Suppressor macrophage treated with lipopolysaccharide for 4 hours (primary cell): ENCODE measurements around the gene RPUSD3.
A peak's percentile ranks its signal among the peaks of the same experiment; 100 is the strongest.
"Not testable (repeated sequence)": the region's sequence is repeated elsewhere in the genome, so short reads cannot be mapped to it uniquely, and the experiment has no call there.

Experiments
- DNase-seq: peaks from one replicate; pipeline ENCODE4 v3.0.0-alpha.2; 2020

The RPUSD3 gene, protein sequence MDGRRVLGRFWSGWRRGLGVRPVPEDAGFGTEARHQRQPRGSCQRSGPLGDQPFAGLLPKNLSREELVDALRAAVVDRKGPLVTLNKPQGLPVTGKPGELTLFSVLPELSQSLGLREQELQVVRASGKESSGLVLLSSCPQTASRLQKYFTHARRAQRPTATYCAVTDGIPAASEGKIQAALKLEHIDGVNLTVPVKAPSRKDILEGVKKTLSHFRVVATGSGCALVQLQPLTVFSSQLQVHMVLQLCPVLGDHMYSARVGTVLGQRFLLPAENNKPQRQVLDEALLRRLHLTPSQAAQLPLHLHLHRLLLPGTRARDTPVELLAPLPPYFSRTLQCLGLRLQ

DNA sequence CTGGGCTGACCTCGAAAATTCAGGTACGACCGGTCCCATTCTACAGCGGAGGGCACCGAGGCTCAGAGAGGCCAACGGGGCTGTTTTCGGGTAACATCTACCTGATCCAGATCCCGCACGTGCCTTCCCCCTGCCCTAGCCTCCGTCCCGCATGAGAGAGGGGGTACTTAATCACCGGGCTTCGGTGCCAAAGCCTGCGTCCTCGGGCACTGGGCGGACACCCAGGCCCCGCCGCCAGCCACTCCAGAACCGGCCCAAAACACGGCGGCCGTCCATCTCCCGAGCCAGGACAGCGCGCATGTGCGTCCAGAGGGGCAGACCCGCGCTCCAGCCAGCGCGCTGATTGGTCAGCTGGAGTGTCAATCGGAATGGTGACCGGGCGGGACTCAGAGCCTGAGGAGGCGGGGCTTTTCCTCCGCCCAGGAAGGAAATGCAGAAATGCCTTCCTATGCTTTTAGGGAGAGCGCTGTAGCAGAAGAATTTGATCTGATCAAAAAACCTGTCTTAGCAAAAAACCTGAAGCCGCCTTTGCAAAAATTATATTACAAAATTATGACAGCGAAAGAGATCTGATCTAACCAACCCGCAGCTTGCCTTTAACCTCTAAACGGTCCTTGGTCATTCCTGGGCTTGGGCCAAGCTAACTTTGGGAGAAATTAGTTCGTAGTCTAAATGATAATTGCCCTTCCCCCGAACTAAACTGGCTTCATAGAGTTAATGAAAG lies at the start of gene RPUSD3:
Gene RPUSD3, minus strand, starts transcription at position 294 of the 724 bp plus-strand sequence. Its CDS starts 18 bp downstream, at position 276.
- DNase-seq = peak; percentile 99

DNA sequence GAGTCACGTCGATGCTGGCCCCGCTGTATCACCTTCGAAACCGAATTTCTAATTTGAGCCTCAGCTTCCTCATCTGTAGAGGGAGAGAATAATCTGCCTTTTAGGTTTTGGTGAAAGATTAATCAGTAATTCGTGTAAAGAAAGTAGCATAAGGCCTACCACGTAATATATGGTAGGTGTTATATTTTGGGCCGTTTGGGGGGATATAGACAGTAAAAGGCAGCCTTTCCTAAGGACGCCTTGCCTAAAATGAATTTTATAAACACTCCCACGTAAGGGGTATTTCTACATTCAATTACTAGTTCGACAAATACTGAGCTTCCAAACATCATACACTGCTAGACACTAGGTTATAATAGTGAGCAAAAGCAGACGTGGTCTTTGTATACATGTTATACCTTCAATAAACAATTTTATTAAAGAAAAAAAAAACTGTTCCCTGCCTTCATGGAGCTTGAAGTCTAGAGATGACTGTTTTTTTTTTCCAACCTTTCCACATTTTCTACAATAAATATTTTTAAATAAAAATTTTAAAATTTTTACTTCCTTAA lies 47.3 kb upstream of the RPUSD3 start:
- no peak for DNase-seq

DNA sequence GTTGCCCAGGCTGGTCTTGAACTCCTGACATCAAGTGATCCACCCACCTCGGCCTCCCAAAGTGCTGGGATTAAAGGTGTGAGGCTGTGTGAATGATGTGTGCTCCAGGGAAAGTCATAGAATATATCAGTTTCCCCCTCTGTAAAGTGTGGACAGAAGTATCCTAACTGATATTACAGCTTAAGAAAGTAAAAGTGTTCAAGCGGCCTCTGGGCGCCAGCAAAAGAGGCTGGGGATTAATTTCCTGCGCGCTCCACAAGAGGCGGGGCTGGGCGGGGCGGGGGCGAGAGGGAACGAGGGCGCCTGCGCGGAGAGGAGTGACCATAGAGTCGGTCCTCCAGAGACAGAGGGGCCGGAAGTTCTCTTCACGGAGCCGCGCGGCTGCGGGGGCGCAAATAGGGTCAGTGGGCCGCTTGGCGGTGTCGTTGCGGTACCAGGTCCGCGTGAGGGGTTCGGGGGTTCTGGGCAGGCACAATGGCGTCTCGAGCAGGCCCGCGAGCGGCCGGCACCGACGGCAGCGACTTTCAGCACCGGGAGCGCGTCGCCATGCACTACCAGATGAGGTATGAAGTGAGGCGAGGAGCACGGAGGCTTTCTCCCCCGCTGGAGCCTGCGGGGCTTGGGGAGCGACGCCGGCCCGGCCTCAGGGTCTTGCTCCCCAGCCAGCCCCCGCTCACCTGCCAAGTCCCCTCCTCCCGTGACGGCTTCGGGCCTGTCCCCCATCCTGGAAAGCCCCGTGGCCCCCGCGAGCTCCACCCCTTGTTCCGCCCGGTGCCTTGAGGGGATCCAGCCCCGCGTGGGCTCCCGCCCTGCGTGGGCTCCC lies 46.7 kb upstream of the RPUSD3 start, which contains the start of gene JAGN1:
Gene JAGN1, plus strand, starts transcription at position 362 of the 823 bp plus-strand sequence. Its CDS starts 113 bp downstream, at position 475.
- DNase-seq = peak; percentile 96

DNA sequence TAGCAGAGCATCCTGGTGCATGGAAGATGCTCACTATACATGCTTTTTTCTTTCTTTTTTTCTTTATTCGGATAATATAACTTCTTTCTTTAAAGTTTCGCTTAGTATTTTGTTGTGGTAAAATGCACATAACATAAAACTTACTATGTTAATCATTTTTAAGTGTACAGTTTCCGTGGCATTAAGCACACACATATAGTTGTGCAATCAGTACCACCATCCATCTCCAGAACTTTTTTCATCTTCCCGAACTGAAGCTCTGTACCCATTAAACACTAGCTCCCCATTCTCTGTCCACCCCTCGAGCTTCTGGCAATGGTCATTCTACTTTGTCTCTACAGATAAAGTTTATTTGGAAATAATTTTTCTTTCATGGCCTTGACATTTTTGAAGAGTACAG lies 45.6 kb upstream of the RPUSD3 start:
- DNase-seq = no peak

DNA sequence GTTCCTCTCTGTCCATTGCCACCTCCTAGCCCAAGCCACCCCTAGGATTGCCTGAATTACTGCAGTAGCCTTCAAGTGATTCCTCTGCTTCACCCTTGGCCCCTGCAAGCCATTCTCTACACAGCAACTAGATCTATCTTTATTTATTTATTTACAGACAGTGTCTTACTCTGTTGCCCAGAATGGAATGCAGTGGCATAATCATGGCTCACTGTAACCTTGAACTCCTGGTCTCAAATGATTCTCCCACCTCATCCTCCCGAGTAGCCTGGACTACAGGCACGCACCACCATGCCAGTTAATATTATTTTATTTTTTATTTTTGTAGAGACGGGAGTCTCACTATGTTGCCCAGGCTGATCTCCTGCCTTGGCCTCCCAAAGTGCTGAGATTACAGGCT lies 44.7 kb upstream of the RPUSD3 start:
- no peak for DNase-seq

DNA sequence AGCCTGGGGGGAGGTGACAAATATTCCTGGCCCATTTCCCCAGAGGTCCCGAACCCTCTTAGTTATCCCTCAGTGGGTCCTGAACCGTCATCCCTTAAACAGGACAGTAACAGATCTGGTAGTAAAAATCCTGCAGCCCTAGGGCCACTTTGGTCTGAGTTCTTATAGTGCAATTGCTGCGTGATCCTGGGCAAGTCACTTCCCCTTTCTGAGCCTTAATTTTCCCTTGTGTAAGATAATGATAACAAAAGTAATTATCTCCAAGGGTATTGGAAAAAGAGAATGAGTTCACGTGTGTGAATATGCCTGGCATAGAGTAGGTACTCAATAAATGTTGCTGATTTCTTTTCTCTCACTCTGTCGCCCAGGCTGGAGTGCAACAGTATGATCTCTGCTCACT lies 43.7 kb upstream of the RPUSD3 start:
- no peak for DNase-seq

DNA sequence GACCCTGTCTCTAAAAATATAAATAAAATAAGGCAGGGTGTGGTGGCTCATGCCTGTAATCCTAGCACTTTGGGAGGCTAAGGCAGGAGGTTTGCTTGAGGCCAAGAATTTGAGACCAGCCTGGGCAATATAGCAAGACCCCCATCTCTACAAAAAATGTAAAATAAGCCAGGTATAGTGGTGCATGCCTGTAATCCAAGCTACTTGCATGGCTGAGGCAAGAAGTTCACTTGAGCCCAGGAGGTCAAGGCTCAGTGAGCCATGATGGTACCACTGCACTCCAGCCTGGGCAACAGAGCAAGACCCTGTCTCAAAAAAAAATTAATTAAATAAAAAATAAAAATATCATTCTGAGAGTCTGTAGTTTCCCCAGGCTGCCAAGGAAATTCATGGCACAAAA lies 42.5 kb upstream of the RPUSD3 start:
- DNase-seq = no peak

DNA sequence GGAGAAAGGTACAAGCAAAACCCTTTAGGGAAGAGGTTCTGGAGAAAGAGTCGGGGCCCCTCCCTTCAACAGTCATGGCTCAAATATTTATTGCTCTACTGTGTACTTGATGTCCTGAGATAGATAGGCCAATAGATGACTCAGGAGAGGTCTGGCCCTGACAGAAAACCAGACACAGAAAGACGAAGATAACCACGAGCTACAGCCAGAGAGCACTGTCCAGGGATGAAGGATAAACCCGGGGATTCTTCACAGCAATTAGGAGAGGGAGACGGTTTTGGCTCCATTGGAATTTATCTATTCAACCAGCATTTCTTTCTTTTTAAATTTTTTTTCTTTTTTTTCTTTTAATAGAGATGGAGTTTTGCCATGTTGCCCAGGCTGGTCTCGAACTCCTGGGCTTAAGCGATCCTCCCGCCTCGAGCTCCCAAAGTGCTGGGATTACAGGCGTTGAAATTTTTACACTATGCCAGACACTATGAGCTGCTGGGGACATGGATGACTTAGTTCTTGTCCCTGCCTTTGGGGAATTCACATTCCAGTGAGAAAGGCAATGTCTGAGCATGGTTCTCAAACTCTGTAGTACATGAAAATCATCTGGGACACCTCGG lies 40.9 kb upstream of the RPUSD3 start:
- no peak for DNase-seq

DNA sequence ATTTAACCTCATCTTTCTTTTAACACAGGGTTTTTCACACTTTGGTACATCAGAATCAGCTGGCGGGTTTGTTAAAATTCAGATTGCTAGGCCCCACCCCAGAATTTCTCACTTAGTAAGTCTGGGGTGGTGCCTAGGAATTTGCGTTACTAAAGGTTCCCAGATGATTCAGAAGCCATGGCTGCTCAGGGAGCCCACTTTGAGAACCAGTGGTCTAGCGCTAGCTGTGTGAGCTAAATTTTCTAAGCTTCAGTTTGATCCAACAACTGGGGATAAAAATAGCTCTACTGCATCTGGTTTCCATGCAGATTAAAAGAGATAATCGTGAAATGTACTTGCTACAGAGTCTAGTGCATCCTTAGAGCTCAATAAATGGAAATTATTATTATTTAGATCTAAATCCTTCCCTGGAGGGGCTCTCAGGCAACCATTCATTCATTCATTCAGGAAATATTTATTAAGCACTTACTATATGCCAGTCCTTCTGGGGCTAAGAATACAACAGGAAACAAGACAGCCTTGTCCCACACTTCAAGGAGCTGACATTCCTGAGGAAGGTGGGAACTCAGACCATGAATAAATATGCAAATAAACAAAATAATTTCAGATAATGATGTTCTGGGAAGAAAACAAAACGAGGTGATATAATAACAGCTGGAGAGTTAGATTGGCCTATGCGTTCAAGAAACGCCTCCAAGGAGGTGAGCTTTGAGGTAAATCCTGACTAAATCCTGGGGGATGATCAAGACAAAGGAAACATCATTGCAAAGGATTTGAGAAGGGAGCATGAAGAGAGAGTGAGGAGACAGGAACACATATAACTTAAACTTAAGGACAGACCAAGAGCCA lies 40.1 kb upstream of the RPUSD3 start:
- no peak for DNase-seq

DNA sequence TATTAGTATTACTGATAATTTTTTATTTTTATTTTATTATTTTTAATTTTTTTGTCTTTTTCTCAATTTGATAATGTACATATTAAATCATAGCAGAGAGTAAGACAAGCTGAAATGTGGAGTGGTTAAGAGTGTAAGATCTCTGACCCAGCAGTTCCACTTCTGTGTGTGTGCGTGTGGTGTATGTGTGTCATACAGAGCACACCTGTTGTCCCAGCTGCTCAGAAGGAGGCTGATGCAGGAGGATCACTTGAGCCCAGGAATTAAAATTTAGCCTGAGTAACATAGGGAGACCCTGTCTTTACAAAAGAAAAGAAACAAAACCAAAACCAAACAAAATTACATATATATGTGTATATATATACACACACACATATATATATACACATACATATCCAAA lies 37.6 kb upstream of the RPUSD3 start:
- no peak for DNase-seq

DNA sequence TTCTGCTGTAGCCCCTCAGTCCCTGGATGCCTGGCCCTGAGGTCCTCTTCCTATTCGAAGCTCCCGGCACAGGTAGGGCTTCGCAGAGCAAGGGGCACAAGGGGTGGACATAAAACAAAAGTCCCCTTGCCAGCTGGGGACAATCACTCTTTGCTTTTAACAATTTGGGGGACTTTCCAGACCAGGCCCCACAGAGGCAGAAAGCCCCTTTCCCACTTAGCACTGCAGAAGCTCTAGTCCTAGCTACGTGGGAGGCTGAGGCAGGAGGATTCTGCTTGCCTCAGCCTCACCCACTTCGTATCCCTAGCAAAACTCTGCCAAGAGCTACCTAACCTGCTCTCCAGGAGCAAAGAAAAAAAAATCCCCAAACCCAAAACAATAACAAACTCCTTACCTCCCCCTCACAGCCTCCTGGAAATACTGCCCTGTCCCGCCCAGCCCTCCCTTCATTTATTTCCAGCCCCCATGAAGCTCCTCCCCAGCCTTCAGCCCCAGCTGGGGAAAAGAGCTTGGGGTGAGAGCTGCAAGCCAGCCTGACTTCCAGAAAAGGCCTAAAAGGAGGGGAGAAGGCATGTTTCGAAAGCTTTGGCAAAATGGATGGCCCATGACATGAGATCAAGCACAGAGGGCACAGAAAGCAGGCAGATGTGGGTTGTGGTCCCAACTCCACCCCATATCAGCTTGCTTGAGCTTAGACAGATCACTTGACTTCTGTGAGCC lies 36.2 kb upstream of the RPUSD3 start, which contains the start of gene CIDEC:
Gene CIDEC, minus strand, starts transcription at position 424 of the 720 bp plus-strand sequence. CDS start 1,767 bp downstream, outside the sequence.
- no peak for DNase-seq

DNA sequence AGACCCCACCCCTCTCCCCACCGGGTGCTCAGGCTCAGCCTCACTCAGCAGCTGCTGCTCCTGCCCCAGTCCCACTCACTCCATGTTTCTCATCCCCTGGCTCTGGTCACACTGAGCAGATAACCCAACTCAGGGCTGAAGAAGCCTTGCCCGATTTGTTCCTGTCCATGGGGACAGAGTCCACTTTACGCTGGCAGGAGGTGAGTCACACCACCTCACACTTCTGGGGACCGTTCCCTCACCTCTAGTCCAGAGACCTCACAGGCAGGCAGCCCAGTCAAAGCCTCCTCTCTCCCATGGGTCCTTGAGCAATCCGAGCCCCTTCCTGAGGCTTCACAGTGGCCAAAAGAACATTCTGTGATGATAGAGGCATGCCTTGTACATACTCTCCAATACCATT lies 34.9 kb upstream of the RPUSD3 start:
- no peak for DNase-seq

DNA sequence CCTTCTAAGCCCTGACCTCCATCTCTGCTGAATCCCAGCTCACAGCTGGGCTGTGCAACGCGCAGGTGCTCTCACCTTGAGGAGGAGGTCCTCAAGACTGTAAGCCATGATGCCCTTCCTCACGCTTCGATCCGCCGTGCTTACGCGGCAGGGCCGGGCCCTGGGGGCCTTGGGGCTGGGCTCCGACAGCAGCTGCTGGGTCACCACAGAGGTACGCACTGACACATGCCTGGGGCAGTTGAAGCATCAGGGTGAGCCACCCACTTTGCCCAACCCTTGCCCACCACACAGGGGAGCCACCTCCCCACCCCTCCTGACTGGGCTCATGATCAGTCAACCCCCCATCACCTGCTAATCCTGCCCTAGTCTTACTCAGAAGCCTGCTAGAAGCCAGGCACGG lies 33.2 kb upstream of the RPUSD3 start:
- DNase-seq = no peak

DNA sequence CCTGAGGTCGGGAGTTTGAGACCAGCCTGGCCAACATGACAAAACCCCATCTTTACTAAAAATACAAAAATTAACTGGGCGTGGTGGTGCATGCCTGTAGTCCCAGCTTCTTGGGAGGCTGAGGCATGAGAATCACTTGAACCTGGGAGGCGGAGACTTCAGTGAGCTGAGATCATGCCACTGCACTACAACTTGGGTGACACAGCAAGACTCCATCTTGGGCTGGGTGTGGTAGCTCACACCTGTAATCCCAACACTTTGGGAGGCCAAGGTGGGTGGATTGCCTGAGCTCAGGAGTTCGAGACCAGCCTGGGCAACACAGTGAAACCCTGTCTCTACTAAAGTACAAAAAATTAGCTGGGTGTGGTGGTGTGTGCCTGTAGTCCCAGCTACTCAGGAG lies 32.4 kb upstream of the RPUSD3 start:
- DNase-seq = not testable (repeated sequence)

DNA sequence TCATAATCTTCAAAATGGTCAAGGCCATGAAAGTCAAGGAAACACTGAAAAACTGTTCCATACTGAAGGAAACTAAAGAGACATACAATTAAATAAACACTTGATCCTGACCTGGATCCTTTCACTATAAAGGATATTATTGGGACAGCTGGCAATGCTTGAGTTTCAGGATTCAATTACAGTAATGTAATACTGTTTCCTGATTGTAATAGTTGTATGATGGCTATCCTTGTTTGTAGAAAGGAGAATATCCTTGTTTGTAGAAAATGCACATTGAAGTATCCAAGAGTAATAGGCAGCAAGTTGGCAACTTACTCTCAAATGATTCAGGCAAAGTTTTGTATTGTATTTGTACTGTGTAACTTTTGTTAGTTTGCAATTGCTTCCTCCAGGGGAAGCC lies 31.6 kb upstream of the RPUSD3 start:
- no peak for DNase-seq

DNA sequence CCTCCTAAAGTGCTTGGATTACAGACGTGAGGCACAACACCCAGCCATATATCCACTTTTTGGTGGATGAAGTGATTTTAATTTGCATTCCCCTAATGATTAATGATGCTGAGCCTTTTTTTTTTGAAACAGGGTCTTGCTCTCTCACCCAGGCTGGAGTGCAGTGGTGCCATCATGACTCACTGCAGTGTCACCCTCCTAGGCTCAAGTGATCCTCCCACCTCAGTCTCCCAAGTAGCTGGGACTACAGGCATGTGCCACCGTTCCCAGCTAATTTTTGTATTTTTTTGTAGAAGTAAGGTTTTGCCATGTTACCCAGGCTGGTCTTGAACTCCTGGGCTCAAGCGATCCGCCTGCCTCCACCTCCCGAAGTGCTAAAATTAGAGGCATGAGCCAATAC lies 28.3 kb upstream of the RPUSD3 start:
- peak; percentile 21 for DNase-seq

DNA sequence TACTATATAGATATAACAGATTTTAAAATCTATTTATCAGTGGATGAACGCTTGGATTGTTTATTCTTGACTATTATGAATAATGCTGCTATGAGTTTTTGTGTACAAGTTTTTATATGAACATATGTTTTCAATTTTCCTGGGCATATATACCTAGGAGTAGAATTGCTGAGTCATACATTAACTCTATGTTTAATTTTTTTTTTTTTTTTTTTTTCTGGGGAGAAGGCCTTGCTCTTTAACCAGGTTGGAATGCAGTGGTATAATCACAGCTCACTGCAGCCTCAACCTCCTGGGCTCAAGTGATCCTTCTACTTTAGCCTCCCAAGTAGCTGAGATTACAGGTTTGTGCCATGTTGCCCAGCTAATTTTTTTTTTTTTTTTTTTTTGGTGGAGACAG lies 27.2 kb upstream of the RPUSD3 start:
- DNase-seq = no peak

DNA sequence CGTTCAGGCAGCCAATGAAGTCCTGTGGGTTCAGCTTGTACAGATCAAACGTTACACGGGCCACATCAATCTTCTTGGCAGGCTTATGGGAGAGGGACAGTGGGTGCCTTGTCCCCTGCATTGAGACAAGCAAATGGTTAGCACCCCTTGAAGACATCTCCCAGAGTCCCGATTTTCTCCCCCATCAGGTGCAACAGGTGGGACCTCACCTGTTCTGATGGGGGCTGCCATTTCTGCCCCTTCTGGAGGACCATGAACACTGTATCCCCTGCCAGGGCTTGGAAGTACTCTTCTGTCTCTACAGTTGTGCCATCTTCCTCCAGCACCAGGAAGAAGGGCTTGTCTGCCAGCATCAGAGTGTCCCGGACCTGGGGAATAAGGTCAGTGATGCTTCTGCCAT lies 26.1 kb upstream of the RPUSD3 start:
- DNase-seq = no peak

DNA sequence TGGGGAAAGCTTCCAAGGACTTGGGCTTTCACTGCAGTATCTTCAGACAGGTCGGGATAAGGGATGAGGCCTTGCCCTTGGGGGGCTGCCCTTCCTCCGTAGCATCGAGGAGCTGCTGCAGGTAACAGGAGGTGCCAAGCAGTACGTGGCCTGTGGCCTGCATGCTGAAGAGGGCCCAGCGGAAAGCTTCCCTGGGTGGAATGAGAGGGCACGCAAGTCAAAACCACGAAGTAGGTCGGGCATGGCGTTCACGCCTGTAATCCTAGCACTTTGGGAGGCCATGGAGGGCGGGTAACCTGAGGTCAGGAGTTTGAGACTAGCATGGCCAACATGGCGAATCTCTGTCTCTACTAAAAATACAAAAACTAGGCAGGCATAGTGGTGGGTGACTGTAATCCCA lies 23.3 kb upstream of the RPUSD3 start:
- no peak for DNase-seq

DNA sequence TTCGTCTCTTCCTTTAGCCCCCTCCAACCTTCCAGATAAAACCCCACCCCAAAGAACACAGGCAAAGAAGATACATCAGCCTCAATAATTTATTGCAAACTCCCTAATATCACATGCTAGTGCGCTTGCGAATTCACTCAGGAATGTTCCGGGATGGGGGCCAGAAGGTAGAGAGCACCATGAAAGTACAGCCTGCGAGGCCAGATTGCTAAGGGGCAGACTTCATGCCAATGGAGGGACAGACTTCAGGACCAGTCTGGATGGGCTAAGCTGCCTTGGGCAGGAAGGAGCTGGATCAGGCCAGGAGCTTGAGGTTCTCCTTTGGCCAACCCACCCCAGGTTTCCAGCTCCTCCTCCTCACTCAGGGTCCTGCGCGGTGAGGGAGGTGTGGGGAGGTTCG lies 22.8 kb upstream of the RPUSD3 start:
- DNase-seq = no peak

DNA sequence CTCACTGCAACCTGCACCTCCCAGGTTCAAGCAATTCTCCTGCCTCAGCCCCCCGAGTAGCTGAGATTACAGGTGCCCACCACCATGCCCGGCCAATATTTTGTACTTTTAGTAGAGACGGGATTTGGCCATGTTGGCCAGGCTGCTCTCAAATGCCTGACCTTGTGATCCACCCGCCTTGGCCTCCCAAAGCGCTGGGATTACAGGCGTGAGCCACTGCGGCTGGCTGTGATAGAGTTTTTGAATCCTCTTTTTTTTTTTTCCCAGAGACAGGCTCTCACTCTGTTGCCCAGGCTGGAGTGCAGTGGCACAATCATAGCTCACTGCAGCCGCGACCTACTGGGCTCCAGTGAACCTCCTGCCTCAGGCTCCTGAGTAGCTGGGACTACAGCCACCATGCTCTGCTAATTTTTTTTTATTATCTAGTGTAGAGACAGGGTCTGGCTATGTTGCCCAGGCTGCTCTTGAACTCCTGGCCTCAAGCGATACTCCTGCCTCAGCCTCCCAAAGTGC lies 21.4 kb upstream of the RPUSD3 start:
- not testable (repeated sequence) for DNase-seq
